H4 (cell line): ENCODE measurements around the gene PTCHD4. TPM values are rescaled to one million over a fixed set of nuclear protein-coding genes. Genes with fewer than 3 reads are reported as not detected.
A peak's percentile ranks its signal among the peaks of the same experiment; 100 is the strongest.

ENCODE experiments used
- DNase-seq: peaks from one replicate; pipeline ENCODE4 v3.0.0-alpha.2; 2015; ENCODE audit warnings: low spot score
- total RNA-seq: library from RNA; depleted of rRNA; stranded (reverse); fragments of >200 nt; shearing (Covaris generic); gene quantifications from 2 replicates; pipeline ENCODE4 v1.2.3, GENCODE V29; 2014

Gene PTCHD4
- total RNA-seq, 1 experiment from 2014 or later, result 4.7 TPM

- DNase-seq, result no peak
These were observed 11.0 kb downstream of the PTCHD4 start for GRCh38 chr6:48099713-48100587.

GRCh38 chr6:48098923-48099322, 12.1 kb downstream of the PTCHD4 start:
- no peak for DNase-seq

GRCh38 chr6:48092550-48093217, 18.3 kb downstream of the PTCHD4 start:
- DNase-seq, result no peak

GRCh38 chr6:48090546-48090945, 20.5 kb downstream of the PTCHD4 start:
- no peak for DNase-seq

- peak; percentile 46 for DNase-seq
These were observed 23.5 kb downstream of the PTCHD4 start for GRCh38 chr6:48087448-48087847.

- DNase-seq, result no peak
These were observed 24.8 kb downstream of the PTCHD4 start for GRCh38 chr6:48086187-48086586.

- DNase-seq, result no peak
These were observed 25.8 kb downstream of the PTCHD4 start for GRCh38 chr6:48085131-48085741.

- DNase-seq, result no peak
These were observed 26.8 kb downstream of the PTCHD4 start for GRCh38 chr6:48084201-48084600.

- DNase-seq, result no peak
These were observed 30.6 kb downstream of the PTCHD4 start for GRCh38 chr6:48080227-48081009.

- no peak for DNase-seq
These were observed 32.9 kb downstream of the PTCHD4 start for GRCh38 chr6:48078120-48078519.

GRCh38 chr6:48075181-48075580, 35.8 kb downstream of the PTCHD4 start:
- no peak for DNase-seq

GRCh38 chr6:48073976-48074767, 36.8 kb downstream of the PTCHD4 start:
- DNase-seq, result no peak

- DNase-seq, result no peak
These were observed 39.2 kb downstream of the PTCHD4 start for GRCh38 chr6:48071833-48072232.

GRCh38 chr6:48069280-48069679, 41.7 kb downstream of the PTCHD4 start:
- no peak for DNase-seq

- DNase-seq, result no peak
These were observed 42.4 kb downstream of the PTCHD4 start for GRCh38 chr6:48068278-48069251.

GRCh38 chr6:48067886-48068277, 43.1 kb downstream of the PTCHD4 start:
- no peak for DNase-seq

- DNase-seq, result no peak
These were observed 43.8 kb downstream of the PTCHD4 start for GRCh38 chr6:48067148-48067712.

- peak; percentile 47 for DNase-seq
These were observed 49.6 kb downstream of the PTCHD4 start for GRCh38 chr6:48061265-48061990.
